Frontal cortex (tissue), 4 donors: ENCODE results near the gene EMP2. TPM values are rescaled to one million over a fixed set of nuclear protein-coding genes. Genes with fewer than 3 reads are reported as not detected.
"Not testable (repeated sequence)": the region's sequence is repeated elsewhere in the genome, so short reads cannot be mapped to it uniquely, and the experiment has no call there.

Experiments used
- DNase-seq, 2 donors: peaks; one replicate each; pipeline ENCODE4 v3.0.0; 2012; ENCODE audit warnings: low spot score in 2 of 2
- FAIRE-seq: peaks from 2 replicates; lab custom pipeline; 2012; peaks lifted over from hg19 to GRCh38; lab: Jason Lieb, UNC
- total RNA-seq: library from RNA; depleted of rRNA; stranded (reverse); fragments of >200 nt; gene quantifications from one replicate; pipeline ENCODE4 v1.2.3, GENCODE V29; 2014
- donor health status: control.
- donor health status: control.
- donor health status: control.

The EMP2 gene
- total RNA-seq, 1 donor from 2014 or later, result 2.4 TPM

DNA sequence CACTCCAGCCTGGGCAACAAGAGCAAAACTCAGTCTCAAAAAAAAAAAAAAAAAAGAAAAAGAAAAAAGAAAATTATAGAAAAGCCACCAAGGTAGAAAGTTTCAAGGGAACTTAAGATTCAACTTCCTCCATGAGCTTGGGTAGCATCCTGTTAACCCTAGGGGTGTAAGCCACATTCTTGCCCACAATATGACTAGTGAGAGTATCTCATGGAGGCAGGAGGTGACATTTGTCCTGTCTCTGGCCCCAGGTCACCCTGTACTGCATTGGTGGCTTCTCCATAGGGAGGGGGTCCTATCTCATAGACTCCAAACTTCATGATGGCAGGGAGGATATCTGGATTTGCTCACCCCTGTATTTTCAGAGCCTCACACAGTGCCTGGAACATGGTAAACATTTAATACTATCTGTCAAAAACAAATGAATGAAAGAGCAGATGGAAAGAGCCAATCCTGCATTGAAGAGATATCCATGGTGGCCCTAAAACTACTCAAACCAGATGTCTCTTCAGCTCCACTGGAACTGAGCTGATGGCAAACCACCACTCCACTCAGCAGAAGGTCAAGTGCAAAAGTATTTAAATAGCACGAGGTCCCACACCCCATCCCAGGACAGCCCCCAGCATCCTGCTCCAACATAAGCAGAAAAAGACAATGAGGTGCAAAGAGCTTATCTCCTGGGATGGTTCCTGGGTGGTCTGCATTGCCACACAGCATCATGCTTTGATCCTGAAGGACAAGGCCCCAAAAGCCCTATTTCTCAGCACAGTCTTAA lies 50.3 kb downstream of the EMP2 start:
- FAIRE-seq, result no peak

DNA sequence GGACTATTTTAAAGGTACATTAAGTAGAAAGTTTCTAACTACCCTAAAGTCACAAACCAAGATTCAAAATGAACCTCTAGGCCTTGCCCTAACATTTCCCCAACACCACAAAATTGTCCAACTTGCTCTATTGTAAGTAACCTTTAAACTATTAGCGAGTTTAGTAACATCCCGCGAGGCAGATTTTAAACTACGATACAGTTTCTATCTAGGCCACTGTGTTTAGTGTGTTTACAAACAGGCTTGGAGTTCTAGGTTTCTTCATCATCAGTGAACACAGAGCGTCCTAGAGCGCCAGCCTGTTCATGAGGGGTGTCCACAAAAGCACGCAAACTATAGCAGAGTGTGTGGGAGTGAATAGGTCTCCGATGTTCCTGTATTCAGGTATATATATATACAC lies 51.8 kb downstream of the EMP2 start:
- no peak for FAIRE-seq

More for the DNA sequence above, 50.3 kb downstream of the EMP2 start:
- DNase-seq, result no peak

GRCh38 chr16:10526962-10527361 lies 53.4 kb downstream of the EMP2 start:
- DNase-seq, result no peak
- no peak for FAIRE-seq

More for the DNA sequence above, 51.8 kb downstream of the EMP2 start:
- DNase-seq, result no peak

- no peak for FAIRE-seq
- no peak for DNase-seq
These were observed 55.1 kb downstream of the EMP2 start for GRCh38 chr16:10525214-10525825.

DNA sequence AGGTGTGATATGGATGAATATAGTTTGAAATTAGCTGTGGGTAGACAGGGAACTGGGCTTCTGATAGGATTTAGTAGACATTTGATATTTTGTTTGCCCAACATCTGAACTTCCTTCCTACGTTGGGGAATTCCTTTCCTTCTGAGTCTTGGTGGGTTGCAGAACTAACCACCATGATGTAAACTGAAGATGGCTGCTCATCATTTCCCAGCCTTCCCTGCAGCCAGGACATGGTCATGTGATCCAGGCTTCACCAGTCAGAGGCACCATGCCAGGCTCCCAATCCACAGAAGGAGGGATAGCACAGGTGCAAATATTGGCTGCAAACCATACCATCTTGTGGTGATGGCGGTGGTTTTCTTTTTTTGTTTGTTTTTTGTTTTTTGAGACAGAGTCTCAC lies 57.4 kb downstream of the EMP2 start:
- FAIRE-seq, result no peak
- DNase-seq, result no peak

DNA sequence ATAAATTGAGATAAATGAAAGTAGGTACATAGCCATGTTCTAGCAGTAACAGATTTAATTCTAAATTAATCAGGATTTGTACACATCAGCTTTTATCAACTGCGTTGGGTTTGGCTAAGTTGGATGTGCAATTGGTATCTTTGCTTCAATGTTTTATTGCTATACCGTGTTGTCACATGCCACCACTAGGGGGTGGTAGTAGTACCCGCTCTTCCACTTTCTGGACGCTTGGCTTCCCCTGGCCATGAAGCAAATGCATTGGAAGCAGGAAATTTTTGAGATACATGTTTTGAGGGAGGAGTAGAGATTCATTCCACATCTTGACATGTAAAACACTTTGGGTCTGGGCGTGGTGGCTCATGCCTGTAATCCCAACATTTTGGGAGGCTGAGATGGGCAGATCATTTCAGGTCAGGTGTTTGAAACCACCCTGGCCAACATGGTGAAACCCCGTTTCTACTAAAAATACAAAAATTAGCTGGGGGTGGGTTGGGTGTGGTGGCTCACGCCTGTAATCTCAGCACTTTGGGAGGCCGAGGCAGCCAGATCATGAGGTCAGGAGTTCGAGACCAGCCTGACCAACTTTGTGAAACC lies 58.6 kb downstream of the EMP2 start:
- DNase-seq (peak; percentile 53 to 68), FAIRE-seq (no peak)

DNA sequence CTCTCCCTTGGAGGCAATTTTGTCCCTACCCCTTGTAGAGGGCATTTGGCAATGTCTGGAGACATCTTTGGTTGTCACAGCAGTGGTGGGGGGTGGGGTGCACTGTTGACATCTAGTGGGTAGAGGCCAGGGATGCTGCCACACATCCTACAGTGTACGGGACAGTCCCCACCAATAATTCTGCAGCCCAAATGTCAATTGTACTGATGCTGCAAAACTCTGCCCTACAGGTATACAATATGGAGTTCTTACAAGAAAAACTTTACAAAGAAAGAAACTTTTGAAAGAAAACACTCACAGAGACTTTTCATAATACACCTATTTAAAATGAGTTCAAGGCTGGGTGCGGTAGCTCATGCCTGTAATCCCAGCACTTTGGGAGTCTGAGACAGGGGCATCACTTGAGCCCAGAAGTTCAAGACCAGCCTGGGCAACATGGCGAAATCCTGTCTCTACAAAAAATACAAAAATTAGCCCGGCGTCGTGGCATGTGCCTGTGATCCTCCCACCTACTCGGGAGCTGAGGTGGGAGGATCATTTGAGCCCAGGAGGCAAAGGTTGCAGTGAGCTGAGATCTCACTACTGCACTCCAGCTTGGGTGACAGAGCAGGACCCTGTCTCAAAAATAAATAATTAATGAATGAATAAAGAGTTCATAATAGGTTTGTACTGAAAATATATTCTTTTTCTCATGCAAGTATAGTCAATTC lies 59.4 kb downstream of the EMP2 start:
- FAIRE-seq (no peak), DNase-seq (no peak)

- DNase-seq (no peak), FAIRE-seq (no peak)
These were observed 60.2 kb downstream of the EMP2 start for GRCh38 chr16:10519929-10520868.

DNA sequence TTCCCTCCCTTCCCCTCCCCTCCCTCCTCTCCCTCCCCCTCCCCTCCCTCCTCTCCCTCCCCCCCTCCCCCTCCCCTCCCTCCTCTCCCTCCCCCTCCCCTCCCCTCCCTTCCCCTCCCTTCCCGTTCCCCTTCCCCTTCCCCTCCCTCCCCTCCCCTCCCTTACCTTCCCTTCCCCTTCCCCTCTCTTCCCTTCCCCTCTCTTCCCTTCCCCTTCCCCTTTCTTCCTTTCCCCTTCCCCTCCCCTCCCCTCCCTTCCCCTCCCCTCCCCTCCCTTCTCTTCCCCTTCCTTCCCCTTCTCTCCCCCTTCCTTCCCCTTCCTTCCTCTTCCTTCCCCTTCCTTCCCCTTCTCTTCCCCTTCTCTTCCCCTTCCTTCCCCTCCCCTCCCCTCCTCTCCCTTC lies 61.1 kb downstream of the EMP2 start:
- FAIRE-seq (no peak), DNase-seq (no peak)

DNA sequence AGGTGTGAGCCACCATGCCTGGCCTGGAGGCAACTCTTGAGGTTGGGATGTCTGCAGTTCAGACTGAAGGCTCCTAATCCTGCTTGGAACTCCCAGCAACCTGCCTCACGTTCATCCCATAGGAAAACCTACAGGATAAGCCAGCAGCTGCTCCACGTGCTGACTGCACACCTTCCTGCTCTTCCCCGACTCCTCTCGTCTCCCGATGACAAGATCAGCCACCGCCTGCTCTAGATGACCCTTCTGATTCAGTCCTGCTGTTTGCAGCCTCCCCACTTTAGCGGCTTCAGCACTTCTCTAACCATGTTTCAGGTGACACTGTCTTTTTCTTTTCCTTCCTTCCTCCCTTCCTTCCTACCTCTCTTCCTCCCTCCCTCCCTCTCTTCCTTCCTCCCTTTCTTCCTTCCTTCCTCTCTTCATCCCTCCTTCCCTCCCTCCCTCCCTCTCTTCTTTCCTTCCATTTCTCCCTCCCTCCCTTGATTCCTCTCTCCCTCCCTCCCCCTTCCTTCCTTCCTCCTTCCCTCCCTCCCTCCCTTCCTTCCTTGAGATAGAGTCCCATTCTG lies 61.8 kb downstream of the EMP2 start:
- no peak for FAIRE-seq
- DNase-seq, result no peak

- DNase-seq (no peak), FAIRE-seq (no peak)
These were observed 62.5 kb downstream of the EMP2 start for GRCh38 chr16:10517868-10518267.

- FAIRE-seq, result no peak
- DNase-seq, result peak; percentile 22 to 45
These were observed 65.9 kb downstream of the EMP2 start for GRCh38 chr16:10514369-10515055.

GRCh38 chr16:10511829-10512228 lies 68.6 kb downstream of the EMP2 start:
- no peak for DNase-seq
- no peak for FAIRE-seq

DNA sequence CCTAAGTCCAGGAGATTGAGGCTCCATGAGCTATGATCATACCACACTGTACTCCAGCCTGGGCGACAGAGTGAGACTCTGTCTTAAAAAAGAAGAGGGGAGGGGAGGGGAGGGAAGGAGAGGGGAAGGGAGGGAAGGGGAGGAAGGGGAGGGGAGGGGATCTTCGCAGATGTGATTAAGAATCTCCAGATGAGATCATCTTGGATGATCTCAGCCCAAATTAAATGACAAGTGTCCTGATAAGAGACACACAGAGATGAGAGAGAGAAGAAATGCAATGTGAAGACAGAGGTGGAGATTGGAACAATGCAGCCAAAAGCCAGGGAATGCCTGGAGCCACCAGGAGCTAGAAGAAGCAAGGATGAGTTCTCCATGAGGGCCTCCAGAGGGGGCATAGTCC lies 70.1 kb downstream of the EMP2 start:
- DNase-seq, result no peak
- no peak for FAIRE-seq

- FAIRE-seq, result peak; percentile 49
These were observed 70.8 kb downstream of the EMP2 start for GRCh38 chr16:10509534-10510025.

DNA sequence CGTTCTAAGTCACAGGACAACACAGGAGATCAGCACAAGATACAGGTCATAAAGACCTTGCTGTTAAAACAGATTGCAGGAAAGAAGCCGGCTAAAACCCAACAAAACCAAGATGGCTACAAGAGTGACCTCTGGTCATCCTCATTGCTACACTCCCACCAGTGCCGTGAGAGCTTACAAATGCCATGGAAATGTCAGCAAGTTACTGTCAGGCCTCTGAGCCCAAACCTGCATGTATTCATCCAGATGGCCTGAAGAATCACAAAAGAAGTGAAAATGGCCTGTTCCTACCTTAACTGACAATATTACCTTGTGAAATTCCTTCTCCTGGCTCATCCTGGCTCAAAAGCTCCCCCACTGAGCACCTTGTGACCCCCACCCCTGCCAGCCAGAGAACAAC lies 75.1 kb downstream of the EMP2 start:
- not testable (repeated sequence) for DNase-seq, FAIRE-seq

More at GRCh38 chr16:10509534-10510025, 70.8 kb downstream of the EMP2 start:
- DNase-seq, result peak; percentile 52 to 70

DNA sequence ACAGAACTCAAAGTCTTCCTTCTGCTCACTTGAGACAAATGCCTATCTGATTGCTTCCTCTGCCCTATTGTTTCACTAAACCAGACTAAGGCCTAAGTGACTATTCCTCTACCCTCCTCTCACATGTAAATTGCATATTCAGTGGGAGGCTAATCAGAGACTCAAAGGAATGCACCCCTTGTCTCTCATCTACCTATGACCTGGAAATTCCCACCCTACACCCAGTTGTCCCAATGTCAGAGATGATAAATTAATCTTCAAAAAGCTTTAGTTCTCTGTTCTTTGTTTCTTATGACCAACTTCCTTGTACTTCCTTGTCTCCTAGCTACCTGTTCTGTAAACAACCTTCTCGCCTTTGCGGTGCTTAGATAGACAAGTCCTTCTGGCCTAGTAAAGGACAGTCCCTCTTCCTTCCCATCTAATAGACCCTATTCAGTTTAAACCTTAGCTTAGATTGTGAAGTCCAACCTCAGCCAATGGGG lies 76.0 kb downstream of the EMP2 start:
- DNase-seq (no peak), FAIRE-seq (no peak)

DNA sequence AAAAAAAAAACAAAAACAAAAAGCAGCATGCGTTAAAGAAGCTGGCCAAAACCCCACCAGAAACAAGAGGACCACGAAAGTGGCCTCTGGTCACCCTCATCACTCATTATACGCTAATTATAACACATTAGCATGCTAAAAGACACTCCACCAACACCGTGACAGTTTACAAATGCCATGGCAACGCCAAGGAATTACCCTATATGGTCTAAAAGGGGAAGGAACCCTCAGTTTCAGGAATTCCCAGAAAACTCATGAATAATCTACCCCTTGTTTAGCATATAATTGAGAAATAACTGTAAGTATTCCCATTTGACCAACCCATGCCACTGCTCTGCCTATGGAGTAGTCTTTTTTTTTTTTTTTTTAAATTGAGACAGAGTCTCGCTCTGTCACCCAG lies 77.6 kb downstream of the EMP2 start:
- no peak for FAIRE-seq

More for the DNA sequence above, 77.6 kb downstream of the EMP2 start:
- no peak for DNase-seq
